ENCODE data around the gene CTAGE8. TPM values are rescaled to one million over a fixed set of nuclear protein-coding genes. Genes with fewer than 3 reads are reported as not detected.
"Not testable (repeated sequence)": the region's sequence is repeated elsewhere in the genome, so short reads cannot be mapped to it uniquely, and the experiment has no call there.

Gene CTAGE8
- total RNA-seq: 1 to 10 TPM in 2 of 7 donors, under 1 TPM in 5; 0.40 to 1.5 (median 0.87) TPM
- polyA plus RNA-seq: 1 to 10 TPM in 1 of 2 donors, not detected in 1; 2.0 TPM
- long read RNA-seq, donor 1: 0 reads
- long read RNA-seq, donor 2: 0 reads
- long read RNA-seq, donor 3: 0 reads

GRCh38 chr7:144269188-144269587 is at the start of gene CTAGE8:
Gene CTAGE8 (minus strand): TSS chr7:144269288. CDS start chr7:144269250, 38 bp downstream.
- H3K27ac ChIP-seq; intact Hi-C loops (cut with DNase I); DNase-seq: not testable (repeated sequence)

GRCh38 chr7:144317537-144317936 is 48.4 kb upstream of the CTAGE8 start:
- DNase-seq; H3K27ac ChIP-seq; H3K36me3 ChIP-seq; H3K4me1 ChIP-seq (ENCODE audit: insufficient read depth); H3K27me3 ChIP-seq; H3K9me3 ChIP-seq; intact Hi-C loops (cut with DNase I); H3K4me3 ChIP-seq: not testable (repeated sequence)
- WGBS, 3 donors: 81% methylated on average over 1 of the region's 1 CpG; no CpG with 5 or more reads in 2 of the 3 donors

More at GRCh38 chr7:144269188-144269587, at the start of gene CTAGE8:
- not testable (repeated sequence) for H3K4me1 ChIP-seq (ENCODE audit: insufficient read depth); H3K27me3 ChIP-seq; H3K4me3 ChIP-seq; H3K36me3 ChIP-seq; H3K9me3 ChIP-seq
- WGBS, 3 donors: 93 to 100% methylated on average over 3 of the region's 19 CpGs; no CpG with 5 or more reads in 1 of the 3 donors

GRCh38 chr7:144311872-144312469 is 42.9 kb upstream of the CTAGE8 start, which contains the start of gene OR2A1:
Gene OR2A1 (plus strand): TSS chr7:144312419. CDS start chr7:144318125, 5,706 bp downstream.
- DNase-seq; H3K27ac ChIP-seq; H3K4me3 ChIP-seq; intact Hi-C loops (cut with DNase I); H3K36me3 ChIP-seq; H3K27me3 ChIP-seq; H3K9me3 ChIP-seq; H3K4me1 ChIP-seq (ENCODE audit: insufficient read depth): not testable (repeated sequence)
- 93 to 98% methylated on average over 2 of the region's 2 CpGs; no CpG with 5 or more reads in 1 of the 3 donors for WGBS, 3 donors

- intact Hi-C loops (cut with DNase I); DNase-seq; H3K4me3 ChIP-seq; H3K4me1 ChIP-seq (ENCODE audit: insufficient read depth); H3K9me3 ChIP-seq; H3K27ac ChIP-seq; H3K27me3 ChIP-seq; H3K36me3 ChIP-seq: not testable (repeated sequence)
- 71 to 100% methylated on average over 1 of the region's 2 CpGs; no CpG with 5 or more reads in 1 of the 3 donors for WGBS, 3 donors
These were observed 42.1 kb upstream of the CTAGE8 start for GRCh38 chr7:144311218-144311617.

- H3K4me1 ChIP-seq (ENCODE audit: insufficient read depth); H3K27me3 ChIP-seq; intact Hi-C loops (cut with DNase I); H3K9me3 ChIP-seq; DNase-seq; H3K4me3 ChIP-seq; H3K36me3 ChIP-seq; H3K27ac ChIP-seq: not testable (repeated sequence)
- no CpG with 5 or more reads among the region's 2 CpGs for WGBS, 3 donors
These were observed 40.6 kb upstream of the CTAGE8 start for GRCh38 chr7:144309702-144310101.

GRCh38 chr7:144305156-144305555 is 36.1 kb upstream of the CTAGE8 start:
- H3K27me3 ChIP-seq; H3K4me1 ChIP-seq (ENCODE audit: insufficient read depth); H3K4me3 ChIP-seq; H3K36me3 ChIP-seq; H3K27ac ChIP-seq; H3K9me3 ChIP-seq; intact Hi-C loops (cut with DNase I); DNase-seq: not testable (repeated sequence)
- WGBS, 3 donors: no CpG with 5 or more reads among the region's 2 CpGs

GRCh38 chr7:144303607-144304006 is 34.5 kb upstream of the CTAGE8 start:
- intact Hi-C loops (cut with DNase I); H3K27me3 ChIP-seq; DNase-seq; H3K27ac ChIP-seq; H3K4me3 ChIP-seq; H3K4me1 ChIP-seq (ENCODE audit: insufficient read depth); H3K9me3 ChIP-seq; H3K36me3 ChIP-seq: not testable (repeated sequence)
- no CpG with 5 or more reads among the region's 5 CpGs for WGBS, 3 donors

- DNase-seq; H3K27me3 ChIP-seq; H3K4me1 ChIP-seq (ENCODE audit: insufficient read depth); H3K36me3 ChIP-seq; H3K4me3 ChIP-seq; H3K9me3 ChIP-seq; intact Hi-C loops (cut with DNase I); H3K27ac ChIP-seq: not testable (repeated sequence)
- no CpG with 5 or more reads among the region's 1 CpG for WGBS, 3 donors
These were observed 33.7 kb upstream of the CTAGE8 start for GRCh38 chr7:144302578-144303303.

- H3K36me3 ChIP-seq; H3K27ac ChIP-seq; H3K4me3 ChIP-seq; intact Hi-C loops (cut with DNase I); H3K4me1 ChIP-seq (ENCODE audit: insufficient read depth); H3K9me3 ChIP-seq; H3K27me3 ChIP-seq; DNase-seq: not testable (repeated sequence)
- WGBS, 3 donors: 1% methylated on average over 9 of the region's 60 CpGs; no CpG with 5 or more reads in 2 of the 3 donors
These were observed 24.9 kb upstream of the CTAGE8 start for GRCh38 chr7:144293794-144294499.

- H3K27me3 ChIP-seq; H3K4me1 ChIP-seq (ENCODE audit: insufficient read depth); H3K27ac ChIP-seq; H3K36me3 ChIP-seq; intact Hi-C loops (cut with DNase I); H3K9me3 ChIP-seq; DNase-seq; H3K4me3 ChIP-seq: not testable (repeated sequence)
- WGBS, 3 donors: 74 to 96% (median 95%) methylated on average over 3 to 4 of the region's 14 CpGs
These were observed 23.5 kb upstream of the CTAGE8 start for GRCh38 chr7:144292384-144293161.

GRCh38 chr7:144291607-144292006 is 22.5 kb upstream of the CTAGE8 start:
- intact Hi-C loops (cut with DNase I); H3K4me1 ChIP-seq (ENCODE audit: insufficient read depth); H3K27me3 ChIP-seq; H3K4me3 ChIP-seq; DNase-seq; H3K36me3 ChIP-seq; H3K27ac ChIP-seq; H3K9me3 ChIP-seq: not testable (repeated sequence)
- WGBS, 3 donors: 32 to 46% (median 33%) methylated on average over 1 to 3 of the region's 4 CpGs
